PFSK-1 (cell line): ENCODE measurements around the gene TTC38.

Source experiments
- FOXP2 ChIP-seq: optimal IDR thresholded peaks from 2 replicates; pipeline ENCODE3; 2011; ENCODE audit warnings: borderline replicate concordance, control low read depth, inconsistent platforms; ENCODE audit not compliant: insufficient read depth; ENCODE audit errors: extremely low read length, extremely low read depth
- POLR2AphosphoS5 ChIP-seq: IDR thresholded peaks from 2 replicates; pipeline ENCODE4 v1.6.1; 2012; ENCODE audit warnings: low read depth, mild to moderate bottlenecking, control low read depth, low read length, moderate library complexity
- SIN3A ChIP-seq: IDR thresholded peaks from 2 replicates; pipeline ENCODE4 v1.6.1; 2012; ENCODE audit warnings: mild to moderate bottlenecking, low read length, moderate library complexity, borderline replicate concordance; ENCODE audit not compliant: insufficient read depth
- TF ChIP-seq, protein P1 (sequence below), 2 experiments: IDR thresholded peaks; 2 replicates each; pipeline versions ENCODE4 v1.6.1 to v1.8.0; 2011 to 2012; ENCODE audit warnings: low read depth in 2 of 2, low read length in 2 of 2, control low read depth in 1 of 2, inconsistent platforms in 1 of 2, mild to moderate bottlenecking in 1 of 2, moderate library complexity in 1 of 2; ENCODE audit not compliant: insufficient read depth in 1 of 2

GRCh38 chr22:46250783-46251125, 17.1 kb upstream of the TTC38 start:
- TF ChIP-seq POLR2AphosphoS5 (no peak), SIN3A (no peak), FOXP2 (no peak)
- TF ChIP-seq, protein P1, sequence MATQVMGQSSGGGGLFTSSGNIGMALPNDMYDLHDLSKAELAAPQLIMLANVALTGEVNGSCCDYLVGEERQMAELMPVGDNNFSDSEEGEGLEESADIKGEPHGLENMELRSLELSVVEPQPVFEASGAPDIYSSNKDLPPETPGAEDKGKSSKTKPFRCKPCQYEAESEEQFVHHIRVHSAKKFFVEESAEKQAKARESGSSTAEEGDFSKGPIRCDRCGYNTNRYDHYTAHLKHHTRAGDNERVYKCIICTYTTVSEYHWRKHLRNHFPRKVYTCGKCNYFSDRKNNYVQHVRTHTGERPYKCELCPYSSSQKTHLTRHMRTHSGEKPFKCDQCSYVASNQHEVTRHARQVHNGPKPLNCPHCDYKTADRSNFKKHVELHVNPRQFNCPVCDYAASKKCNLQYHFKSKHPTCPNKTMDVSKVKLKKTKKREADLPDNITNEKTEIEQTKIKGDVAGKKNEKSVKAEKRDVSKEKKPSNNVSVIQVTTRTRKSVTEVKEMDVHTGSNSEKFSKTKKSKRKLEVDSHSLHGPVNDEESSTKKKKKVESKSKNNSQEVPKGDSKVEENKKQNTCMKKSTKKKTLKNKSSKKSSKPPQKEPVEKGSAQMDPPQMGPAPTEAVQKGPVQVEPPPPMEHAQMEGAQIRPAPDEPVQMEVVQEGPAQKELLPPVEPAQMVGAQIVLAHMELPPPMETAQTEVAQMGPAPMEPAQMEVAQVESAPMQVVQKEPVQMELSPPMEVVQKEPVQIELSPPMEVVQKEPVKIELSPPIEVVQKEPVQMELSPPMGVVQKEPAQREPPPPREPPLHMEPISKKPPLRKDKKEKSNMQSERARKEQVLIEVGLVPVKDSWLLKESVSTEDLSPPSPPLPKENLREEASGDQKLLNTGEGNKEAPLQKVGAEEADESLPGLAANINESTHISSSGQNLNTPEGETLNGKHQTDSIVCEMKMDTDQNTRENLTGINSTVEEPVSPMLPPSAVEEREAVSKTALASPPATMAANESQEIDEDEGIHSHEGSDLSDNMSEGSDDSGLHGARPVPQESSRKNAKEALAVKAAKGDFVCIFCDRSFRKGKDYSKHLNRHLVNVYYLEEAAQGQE (IDR thresholded peaks at IDR 0.05; ENCODE audit: insufficient read depth in 1 of 2, low read depth in 2 of 2, low read length in 2 of 2) = no peak
